Measurements from ENCODE around the gene CCDC85B. TPM values are rescaled to one million over a fixed set of nuclear protein-coding genes. Genes with fewer than 3 reads are reported as not detected.
A peak's percentile ranks its signal among the peaks of the same experiment; 100 is the strongest.

The CCDC85B gene
- total RNA-seq, 6 experiments from 2014 or later, result 78.9 to 112 (median 87.7) TPM

- Mint-ChIP-seq H3K4me3 (peak overlapping the region; percentile 94), H3K27me3 (ENCODE audit: insufficient read depth) (peaks cover 2% of the 10 kb centered on the region; the same call in 1 of the 2 replicates), H3K9me3 (no peaks in the 10 kb centered on the region), H3K36me3 (ENCODE audit: low read depth) (peaks cover 23% of the 10 kb centered on the region), H3K4me1 (ENCODE audit: low read depth) (peaks cover 62% of the 10 kb centered on the region), H3K27ac (peak overlapping the region; percentile 99)
- no peak for TF ChIP-seq CTCF (IDR thresholded peaks at IDR 0.05)
- DNase-seq, result no peak
These were observed 24.8 kb downstream of the CCDC85B start for GRCh38 chr11:65915101-65915820.

- TF ChIP-seq CTCF (IDR thresholded peaks at IDR 0.05), result no peak
- H3K9me3 Mint-ChIP-seq, result no peaks in the 10 kb centered on the region
- H3K4me3 Mint-ChIP-seq, result peak overlapping the region; percentile 94
- H3K27ac Mint-ChIP-seq, result peak overlapping the region; percentile 99
- H3K36me3 Mint-ChIP-seq (ENCODE audit: low read depth), result peaks cover 28% of the 10 kb centered on the region
- H3K27me3 Mint-ChIP-seq (ENCODE audit: insufficient read depth), result peaks cover 2% of the 10 kb centered on the region; the same call in 1 of the 2 replicates
- DNase-seq, result peak; percentile 99
- peaks cover 61% of the 10 kb centered on the region for H3K4me1 Mint-ChIP-seq (ENCODE audit: low read depth)
These were observed 25.4 kb downstream of the CCDC85B start for GRCh38 chr11:65915821-65916251.

GRCh38 chr11:65916391-65916790 is 25.9 kb downstream of the CCDC85B start:
- H3K4me1 Mint-ChIP-seq (ENCODE audit: low read depth), result peaks cover 57% of the 10 kb centered on the region
- no peaks in the 10 kb centered on the region for H3K9me3 Mint-ChIP-seq
- H3K27me3 Mint-ChIP-seq (ENCODE audit: insufficient read depth), result peaks cover 2% of the 10 kb centered on the region; the same call in 1 of the 2 replicates
- peaks cover 28% of the 10 kb centered on the region for H3K36me3 Mint-ChIP-seq (ENCODE audit: low read depth)
- DNase-seq, result no peak
- peak overlapping the region; percentile 99 for H3K27ac Mint-ChIP-seq
- peak overlapping the region; percentile 94 for H3K4me3 Mint-ChIP-seq
- TF ChIP-seq CTCF (IDR thresholded peaks at IDR 0.05), result no peak

- Mint-ChIP-seq H3K4me3 (peak overlapping the region; percentile 94), H3K9me3 (no peaks in the 10 kb centered on the region), H3K4me1 (ENCODE audit: low read depth) (peaks cover 53% of the 10 kb centered on the region), H3K36me3 (ENCODE audit: low read depth) (peaks cover 30% of the 10 kb centered on the region), H3K27ac (peak overlapping the region; percentile 99), H3K27me3 (ENCODE audit: insufficient read depth) (peaks cover 2% of the 10 kb centered on the region; the same call in 1 of the 2 replicates)
- no peak for TF ChIP-seq CTCF (IDR thresholded peaks at IDR 0.05)
- DNase-seq, result no peak
These were observed 26.6 kb downstream of the CCDC85B start for GRCh38 chr11:65917077-65917433.

GRCh38 chr11:65917434-65918210 is 27.1 kb downstream of the CCDC85B start:
- peaks cover 4% of the 10 kb centered on the region for H3K27me3 Mint-ChIP-seq (ENCODE audit: insufficient read depth)
- H3K4me3 Mint-ChIP-seq, result peak overlapping the region; percentile 94
- H3K9me3 Mint-ChIP-seq, result no peaks in the 10 kb centered on the region
- H3K36me3 Mint-ChIP-seq (ENCODE audit: low read depth), result peaks cover 36% of the 10 kb centered on the region
- TF ChIP-seq CTCF (IDR thresholded peaks at IDR 0.05), result no peak
- peak overlapping the region; percentile 99 for H3K27ac Mint-ChIP-seq
- H3K4me1 Mint-ChIP-seq (ENCODE audit: low read depth), result peaks cover 53% of the 10 kb centered on the region
- DNase-seq, result no peak
